ENCODE measurements around the gene SLC5A5. TPM values are rescaled to one million over a fixed set of nuclear protein-coding genes. Genes with fewer than 3 reads are reported as not detected.

The SLC5A5 gene
- total RNA-seq, 1 experiment from 2014 or later, result not detected

DNA sequence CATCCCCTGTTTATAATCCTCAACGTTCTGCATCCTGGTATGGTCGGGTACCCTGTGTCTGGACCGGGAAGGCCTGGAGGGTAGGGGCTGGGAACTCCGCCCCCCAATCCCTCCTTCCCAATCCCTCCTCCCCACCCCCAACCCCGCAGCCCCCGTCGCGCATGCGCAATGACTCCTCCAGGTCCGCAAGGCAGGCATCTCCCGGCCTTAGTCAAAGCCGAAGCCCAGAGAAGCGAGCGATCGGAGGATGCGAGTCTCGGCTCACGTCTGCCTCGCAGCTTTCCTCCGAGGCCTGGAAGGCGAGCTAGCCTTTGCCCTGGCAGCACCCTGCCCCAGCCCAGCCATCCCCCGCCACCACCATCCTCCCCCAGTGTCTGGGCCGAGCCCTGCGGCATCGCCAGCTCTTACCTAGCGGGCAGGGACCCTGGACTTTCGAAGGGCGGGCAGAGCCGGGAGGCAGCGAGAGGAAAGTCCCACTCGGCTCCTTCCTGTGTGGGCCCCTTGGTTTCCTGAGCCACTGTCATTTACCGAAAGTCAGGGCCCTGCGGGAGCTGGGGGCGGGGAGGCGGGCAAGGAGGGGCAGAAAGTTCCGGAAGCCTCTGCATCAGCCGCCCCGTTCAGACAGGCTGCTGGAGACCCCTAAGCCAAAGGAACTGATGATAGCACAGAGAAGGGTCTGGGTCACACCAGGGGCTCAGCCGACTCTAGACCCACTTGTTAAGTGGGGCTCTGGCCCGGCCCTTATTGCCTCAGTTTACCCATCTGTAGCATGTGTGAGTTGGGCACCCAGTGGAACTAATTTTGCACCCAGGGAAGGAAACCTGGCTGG lies 24.0 kb upstream of the SLC5A5 start, which contains the start of gene JAK3:
TSS of gene JAK3 (minus strand) at position 445 of the 829 bp plus-strand sequence. CDS start 3,565 bp downstream, outside the sequence.
- DNase-seq (ENCODE audit: low spot score), result no peak

DNA sequence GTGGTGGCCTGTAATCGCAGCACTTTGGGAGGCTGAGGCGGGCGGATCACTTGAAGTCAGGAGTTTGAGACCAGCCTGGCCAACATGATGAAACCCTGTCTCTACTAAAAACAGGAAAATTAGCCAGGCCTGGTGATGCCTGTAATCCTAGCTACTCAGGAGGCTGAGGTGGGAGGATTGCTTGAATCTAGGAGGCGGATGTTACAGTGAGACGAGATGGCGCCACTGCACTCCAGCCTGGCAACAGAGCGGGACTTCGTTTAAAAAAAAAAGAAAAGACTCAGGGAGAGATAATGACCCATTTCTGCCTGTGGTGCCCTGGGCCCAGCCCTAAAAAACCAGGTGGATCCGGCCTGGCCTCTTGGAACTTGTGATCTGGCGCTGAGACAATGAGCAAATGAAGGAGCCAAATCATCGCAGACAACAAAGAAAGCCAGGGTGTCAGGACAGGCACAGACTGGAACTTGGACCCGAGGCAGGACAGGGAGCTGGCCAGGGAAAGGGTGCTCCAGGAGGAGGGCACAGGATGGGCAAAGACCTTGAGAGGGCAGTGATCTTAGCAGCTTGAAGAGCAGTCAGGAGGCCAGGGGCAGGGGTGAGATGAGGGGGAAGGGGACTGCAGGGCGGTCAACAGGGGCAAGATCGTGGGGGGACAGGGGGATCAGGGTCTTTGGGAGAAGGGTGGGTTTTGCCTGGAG lies 23.0 kb upstream of the SLC5A5 start:
- no peak for DNase-seq (ENCODE audit: low spot score)

DNA sequence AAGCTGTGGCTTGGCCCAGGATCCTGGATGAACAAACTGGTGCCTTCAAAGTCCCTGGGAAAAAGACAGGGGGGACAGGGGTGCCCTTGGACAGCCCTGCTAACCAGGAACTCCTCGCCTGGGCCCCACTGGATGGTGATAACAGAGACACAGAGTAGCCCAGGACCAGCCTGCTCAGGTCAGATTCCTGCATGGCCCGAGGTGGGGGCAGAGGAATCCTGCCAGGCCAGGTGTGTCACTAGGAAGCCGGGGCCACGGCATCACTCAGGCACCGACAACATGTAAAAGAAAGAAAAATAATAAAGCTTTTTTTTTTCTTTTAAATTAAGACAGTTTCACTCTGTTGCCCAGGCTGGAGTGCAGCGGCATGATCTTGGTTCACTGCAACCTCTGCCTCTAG lies 17.7 kb upstream of the SLC5A5 start:
- DNase-seq (ENCODE audit: low spot score), result no peak

GRCh38 chr19:17855280-17856152 lies 16.2 kb upstream of the SLC5A5 start:
- peak; percentile 84 for DNase-seq (ENCODE audit: low spot score)

GRCh38 chr19:17859533-17860330 lies 12.0 kb upstream of the SLC5A5 start, which contains the start of gene RPL18A:
TSS of gene RPL18A (plus strand) at chr19:17859910. CDS start at chr19:17859957, 47 bp downstream.
- DNase-seq (ENCODE audit: low spot score), result peak; percentile 96

DNA sequence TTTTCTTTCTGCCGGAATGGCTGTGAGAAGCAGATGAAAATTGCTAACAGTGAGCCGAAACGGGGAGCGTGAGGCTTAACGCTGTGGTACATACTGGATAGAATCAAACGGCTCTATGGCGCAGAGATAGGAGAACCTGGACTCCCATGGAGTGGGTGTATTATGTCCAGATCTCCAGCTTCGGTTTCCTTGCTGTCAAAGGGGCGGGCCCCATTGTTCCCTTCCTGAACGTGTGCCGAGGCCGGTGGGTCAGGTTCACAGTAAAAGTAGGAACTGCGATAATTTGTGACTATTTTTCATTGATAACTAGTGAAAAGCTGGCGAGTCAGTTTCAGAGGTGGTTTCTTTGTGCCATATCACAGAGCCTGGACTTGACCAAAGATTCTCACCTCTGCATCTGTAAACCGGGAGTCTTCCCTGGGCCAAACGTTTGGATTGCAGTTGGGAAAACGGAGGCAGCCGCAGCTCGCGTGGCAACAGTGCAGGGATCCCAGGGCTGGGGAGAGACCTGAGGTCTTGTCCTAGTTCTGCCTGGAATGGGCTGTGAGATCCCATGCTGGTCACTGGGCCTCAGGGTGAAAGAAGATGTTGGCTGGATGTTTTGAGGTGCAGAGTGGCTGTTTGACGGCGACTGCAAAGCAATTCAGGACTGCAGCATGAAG lies 11.3 kb upstream of the SLC5A5 start:
- DNase-seq (ENCODE audit: low spot score), result no peak

DNA sequence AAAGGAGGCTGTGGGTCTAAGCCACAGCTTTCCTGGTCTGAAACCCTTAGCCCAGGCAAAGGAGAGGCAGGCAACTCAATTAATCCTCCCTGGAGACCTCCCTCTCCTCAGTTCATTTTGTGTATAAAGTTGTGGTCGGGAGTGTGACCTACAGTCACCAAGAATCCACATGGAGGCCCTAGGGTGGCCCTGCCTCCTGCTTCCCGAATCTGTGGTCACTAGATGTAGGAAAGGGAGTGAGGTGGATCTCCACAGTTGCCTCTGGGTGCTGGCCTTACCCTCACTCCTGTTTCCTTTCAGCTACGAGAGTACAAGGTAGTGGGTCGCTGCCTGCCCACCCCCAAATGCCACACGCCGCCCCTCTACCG lies 10.8 kb upstream of the SLC5A5 start:
- no peak for DNase-seq (ENCODE audit: low spot score)

DNA sequence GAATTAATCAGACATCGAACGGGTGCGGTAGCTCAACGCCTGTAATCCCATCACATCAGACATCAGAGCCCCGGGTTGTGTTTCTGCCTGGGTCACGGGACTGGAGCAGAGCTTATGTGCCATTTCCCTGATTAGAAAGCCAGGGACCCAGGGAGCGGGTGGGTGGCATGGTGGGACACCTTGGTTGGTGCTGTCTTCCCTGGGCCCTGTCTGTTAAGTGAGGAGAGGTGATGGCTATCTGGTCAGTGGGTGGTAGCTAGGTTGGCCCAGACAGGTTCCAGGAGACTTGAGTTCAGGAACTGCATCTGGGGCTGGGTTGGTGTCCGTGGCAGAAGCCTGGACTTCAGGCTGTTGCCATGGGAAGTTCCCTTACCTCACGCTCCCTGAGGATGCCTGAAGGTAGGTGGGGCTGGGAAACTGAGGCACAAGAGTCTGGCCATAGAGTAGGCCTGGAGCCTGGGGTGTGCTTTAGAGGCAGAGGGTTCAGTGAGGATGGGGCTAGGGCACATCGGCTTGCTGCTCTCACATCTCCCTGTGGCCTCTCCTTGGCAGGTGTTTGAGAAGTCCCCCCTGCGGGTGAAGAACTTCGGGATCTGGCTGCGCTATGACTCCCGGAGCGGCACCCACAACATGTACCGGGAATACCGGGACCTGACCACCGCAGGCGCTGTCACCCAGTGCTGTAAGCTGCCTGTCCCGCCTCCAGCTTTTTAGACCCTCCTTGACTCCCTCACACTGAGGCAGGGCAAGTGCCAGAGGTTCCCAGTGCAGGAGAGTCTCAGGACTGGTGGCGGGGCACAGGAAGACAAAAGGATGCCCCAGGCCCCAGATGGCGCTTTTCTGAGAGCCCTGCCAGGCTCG lies 10.0 kb upstream of the SLC5A5 start:
- no peak for DNase-seq (ENCODE audit: low spot score)

DNA sequence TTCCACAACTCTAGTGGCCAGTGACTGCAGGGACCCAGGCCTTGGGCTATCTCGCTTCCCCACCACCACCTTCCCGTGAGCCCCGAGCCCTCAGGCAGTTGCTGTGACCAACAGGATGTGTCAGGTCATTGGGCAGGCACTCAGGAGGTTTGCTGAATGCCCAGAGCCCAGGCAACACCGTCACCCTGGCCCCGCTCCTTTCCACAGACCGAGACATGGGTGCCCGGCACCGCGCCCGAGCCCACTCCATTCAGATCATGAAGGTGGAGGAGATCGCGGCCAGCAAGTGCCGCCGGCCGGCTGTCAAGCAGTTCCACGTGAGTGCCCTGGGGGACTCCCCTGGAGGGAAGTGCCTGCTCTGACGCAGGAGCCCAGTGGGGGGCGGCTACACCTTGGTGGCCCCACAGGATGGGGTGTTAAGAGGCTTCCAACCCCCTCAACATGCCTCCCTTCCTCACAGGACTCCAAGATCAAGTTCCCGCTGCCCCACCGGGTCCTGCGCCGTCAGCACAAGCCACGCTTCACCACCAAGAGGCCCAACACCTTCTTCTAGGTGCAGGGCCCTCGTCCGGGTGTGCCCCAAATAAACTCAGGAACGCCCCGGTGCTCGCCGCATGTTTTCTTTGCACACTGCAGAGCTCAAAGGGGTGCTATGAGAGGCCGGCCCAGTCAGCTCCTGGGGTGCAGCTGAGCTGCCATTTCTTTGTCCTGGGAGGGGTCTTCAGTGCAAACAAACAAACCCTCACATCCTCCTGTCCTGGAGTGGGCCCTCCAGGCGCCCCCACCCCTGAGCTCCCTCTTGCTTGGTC lies 8.8 kb upstream of the SLC5A5 start:
- DNase-seq (ENCODE audit: low spot score), result no peak

DNA sequence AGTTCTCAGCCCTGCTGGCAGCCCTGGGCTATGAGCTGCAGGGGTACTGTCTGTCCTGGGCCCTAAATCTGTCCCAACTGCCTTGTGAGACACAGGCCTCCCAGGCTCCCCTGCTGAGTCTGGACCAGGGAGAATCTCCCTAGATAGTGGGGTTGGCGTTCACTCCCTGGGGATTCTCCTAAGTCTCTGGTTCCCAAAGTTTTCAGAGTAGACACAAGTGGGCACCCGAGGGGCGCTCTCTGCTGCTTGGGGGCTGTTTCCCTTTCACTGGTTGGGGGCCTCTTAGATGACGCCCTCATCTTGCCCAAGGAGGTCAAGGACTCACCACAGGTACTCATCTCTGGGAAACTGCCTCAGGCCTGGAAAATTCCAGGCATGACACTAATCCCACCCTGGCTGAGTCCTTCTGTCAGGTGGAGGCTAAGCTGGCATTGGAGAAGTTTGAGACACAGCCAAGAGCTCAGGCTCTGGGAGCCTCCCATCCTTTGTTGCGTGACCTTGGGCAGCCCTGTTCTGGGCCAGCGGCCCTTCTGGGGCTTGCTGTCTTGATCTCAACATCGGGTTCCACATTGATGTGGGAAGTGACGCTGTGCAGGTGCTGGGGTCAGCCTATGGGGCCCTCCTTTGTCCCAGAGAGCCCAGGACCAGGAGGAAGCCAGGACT lies 8.1 kb upstream of the SLC5A5 start:
- no peak for DNase-seq (ENCODE audit: low spot score)

GRCh38 chr19:17865364-17866311 lies 6.1 kb upstream of the SLC5A5 start:
- DNase-seq (ENCODE audit: low spot score), result peak; percentile 56

GRCh38 chr19:17866312-17866963 lies 5.3 kb upstream of the SLC5A5 start:
- DNase-seq (ENCODE audit: low spot score), result no peak

DNA sequence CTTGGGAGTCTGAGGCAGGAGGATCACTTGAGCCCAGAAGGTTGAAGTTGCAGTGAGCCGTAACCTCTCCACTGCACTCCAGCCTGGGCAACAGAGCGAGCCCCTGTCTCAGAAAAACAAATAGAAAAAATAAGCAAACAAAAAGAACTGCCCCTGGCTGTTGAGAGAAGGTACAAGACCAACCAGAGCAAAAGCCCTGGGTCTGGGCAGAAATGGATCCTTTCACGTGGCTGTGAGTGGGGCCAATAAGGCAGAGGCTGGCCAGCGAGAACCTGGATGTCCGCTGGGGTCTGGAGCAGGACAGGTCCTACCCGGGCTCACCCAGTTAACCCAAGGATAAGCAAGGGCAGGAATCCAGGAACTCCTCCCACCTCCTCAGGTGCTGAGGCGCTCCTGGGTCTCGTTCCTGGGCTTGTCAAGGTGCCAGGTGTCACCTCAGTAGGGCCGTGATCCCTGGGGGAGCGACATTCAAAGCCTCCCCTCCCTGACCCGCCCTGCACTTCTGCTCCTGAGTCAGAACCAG lies 4.7 kb upstream of the SLC5A5 start:
- no peak for DNase-seq (ENCODE audit: low spot score)

DNA sequence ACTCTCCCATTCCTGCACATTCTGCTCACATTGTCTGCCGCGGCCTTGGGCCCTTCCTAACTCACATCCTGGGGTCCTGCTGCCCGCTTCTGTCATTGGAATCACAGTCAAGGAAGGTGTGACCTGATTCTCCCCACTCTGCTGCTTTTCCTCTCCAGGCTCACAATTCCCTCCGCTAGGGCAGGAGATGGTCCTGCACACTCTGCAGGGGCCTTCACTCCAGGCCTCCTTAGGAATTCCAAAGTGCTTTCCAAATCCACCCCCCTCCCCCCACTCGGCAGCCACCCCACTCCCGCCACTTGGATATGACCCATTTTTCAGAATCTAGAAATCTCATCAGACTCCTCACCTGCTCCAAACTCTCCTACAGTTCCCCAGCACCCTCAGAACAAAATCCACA lies 3.1 kb upstream of the SLC5A5 start:
- no peak for DNase-seq (ENCODE audit: low spot score)

- DNase-seq (ENCODE audit: low spot score), result no peak
Observed at GRCh38 chr19:17869114-17869608, 2.6 kb upstream of the SLC5A5 start.
